WTC11 (cell line): ENCODE results near the gene ERC2. TPM values are rescaled to one million over a fixed set of nuclear protein-coding genes. Genes with fewer than 3 reads are reported as not detected.

Source experiments
- ATAC-seq: fragments of 200-7000 bp; cut with Tn5 transposase; 2 replicates; pipeline ENCODE4 v1.10.0; 2021; ENCODE audit warnings: mild to moderate bottlenecking, moderate library complexity
- CTCF ChIA-PET: fragments of 300-600 bp; sonication (Branson Sonifier 250); formaldehyde crosslinking; loops from one replicate; lab custom pipeline; 2021; ENCODE audit warnings: antibody characterized with exemption; lab: Charles Lee
- POLR2A ChIA-PET: fragments of 350-600 bp; sonication (Branson Sonifier 250); formaldehyde crosslinking; loops from one replicate; lab custom pipeline; 2021; ENCODE audit warnings: antibody characterized with exemption; lab: Charles Lee
- DNase-seq: peaks from one replicate; pipeline ENCODE4 v3.0.0; 2021; ENCODE audit warnings: low spot score
- H3K27ac Mint-ChIP-seq: 2 replicates; pipeline ENCODE4 v1.8.0; 2021; ENCODE audit warnings: mixed read lengths
- H3K27me3 Mint-ChIP-seq: 2 replicates; pipeline ENCODE4 v1.8.0; 2021; ENCODE audit warnings: low read depth, mild to moderate bottlenecking, moderate library complexity, mixed read lengths
- H3K36me3 Mint-ChIP-seq: 2 replicates; pipeline ENCODE4 v1.8.0; 2021; ENCODE audit warnings: mixed read lengths
- H3K4me1 Mint-ChIP-seq: 2 replicates; pipeline ENCODE4 v1.8.0; 2022; ENCODE audit warnings: mixed read lengths
- H3K4me3 Mint-ChIP-seq: 2 replicates; pipeline ENCODE4 v1.8.0; 2021; ENCODE audit warnings: mild to moderate bottlenecking, moderate library complexity, mixed read lengths
- H3K9me3 Mint-ChIP-seq: 2 replicates; pipeline ENCODE4 v1.8.0; 2021; ENCODE audit warnings: mixed read lengths
- ARID4B ChIP-seq: sonication (generic); formaldehyde crosslinking; IDR thresholded peaks from 2 replicates; pipeline ENCODE4 v1.8.0; 2023; ENCODE audit warnings: missing genetic modification reagents, mild to moderate bottlenecking, borderline replicate concordance
- ETV6 ChIP-seq: sonication (generic); formaldehyde crosslinking; IDR thresholded peaks from 2 replicates; pipeline ENCODE4 v1.8.1; 2022; ENCODE audit warnings: mild to moderate bottlenecking, missing genetic modification reagents
- FOXK1 ChIP-seq: sonication (generic); formaldehyde crosslinking; IDR thresholded peaks from 2 replicates; pipeline ENCODE4 v1.8.0; 2022; ENCODE audit warnings: mild to moderate bottlenecking, moderate library complexity, missing genetic modification reagents
- NFATC4 ChIP-seq: fragments of 250-450 bp; sonication (Bioruptor Pico); IDR thresholded peaks from 2 replicates; pipeline ENCODE4 v1.9.0; 2021; ENCODE audit warnings: mild to moderate bottlenecking
- NFYB ChIP-seq: sonication (generic); formaldehyde crosslinking; conservative IDR thresholded peaks from 2 replicates; pipeline ENCODE4 v1.8.0; 2022; ENCODE audit warnings: low read depth, missing genetic modification reagents
- NR2C2 ChIP-seq: sonication (generic); formaldehyde crosslinking; IDR thresholded peaks from 2 replicates; pipeline ENCODE4 v1.8.0; 2022; ENCODE audit warnings: mild to moderate bottlenecking, missing genetic modification reagents
- PRDM15 ChIP-seq: sonication (generic); formaldehyde crosslinking; IDR thresholded peaks from 2 replicates; pipeline ENCODE4 v1.8.0; 2022; ENCODE audit warnings: missing genetic modification reagents
- RORB ChIP-seq: fragments of 250-450 bp; sonication (Bioruptor Pico); IDR thresholded peaks from 2 replicates; pipeline ENCODE4 v1.9.0; 2021; ENCODE audit warnings: mild to moderate bottlenecking
- SMAD4 ChIP-seq: sonication (generic); formaldehyde crosslinking; IDR thresholded peaks from 2 replicates; pipeline ENCODE4 v1.8.0; 2022; ENCODE audit warnings: mild to moderate bottlenecking, missing genetic modification reagents
- STAT6 ChIP-seq: sonication (generic); formaldehyde crosslinking; conservative IDR thresholded peaks from 2 replicates; pipeline ENCODE4 v1.8.1; 2023; ENCODE audit warnings: mild to moderate bottlenecking, low read depth, missing genetic modification reagents, moderate library complexity
- total RNA-seq: library from RNA; stranded (reverse); gene quantifications from 3 replicates; pipeline ENCODE4 v1.2.3, GENCODE V29; 2021
- TF ChIP-seq, protein P1 (sequence below): sonication (generic); formaldehyde crosslinking; IDR thresholded peaks from 2 replicates; pipeline ENCODE4 v1.8.0; 2022; ENCODE audit warnings: mild to moderate bottlenecking, missing genetic modification reagents
- TF ChIP-seq, protein P2 (sequence below): sonication (generic); formaldehyde crosslinking; IDR thresholded peaks from 2 replicates; pipeline ENCODE4 v1.8.1; 2023; ENCODE audit warnings: mild to moderate bottlenecking, moderate library complexity, missing genetic modification reagents
- TF ChIP-seq, protein P3 (sequence below): fragments of 250-450 bp; sonication (Bioruptor Pico); IDR thresholded peaks from 2 replicates; pipeline ENCODE4 v1.9.0; 2021; ENCODE audit warnings: mild to moderate bottlenecking
- TF ChIP-seq, protein P4 (sequence below): sonication (generic); formaldehyde crosslinking; IDR thresholded peaks from 2 replicates; pipeline ENCODE4 v1.8.1; 2022; ENCODE audit warnings: mild to moderate bottlenecking, moderate library complexity, missing genetic modification reagents
- TF ChIP-seq, protein P5 (sequence below): sonication (generic); formaldehyde crosslinking; IDR thresholded peaks from 2 replicates; pipeline ENCODE4 v1.8.1; 2022; ENCODE audit warnings: low read depth, missing genetic modification reagents, borderline replicate concordance

The ERC2 gene
- total RNA-seq, 1 experiment from 2014 or later: 23.5 TPM

DNA sequence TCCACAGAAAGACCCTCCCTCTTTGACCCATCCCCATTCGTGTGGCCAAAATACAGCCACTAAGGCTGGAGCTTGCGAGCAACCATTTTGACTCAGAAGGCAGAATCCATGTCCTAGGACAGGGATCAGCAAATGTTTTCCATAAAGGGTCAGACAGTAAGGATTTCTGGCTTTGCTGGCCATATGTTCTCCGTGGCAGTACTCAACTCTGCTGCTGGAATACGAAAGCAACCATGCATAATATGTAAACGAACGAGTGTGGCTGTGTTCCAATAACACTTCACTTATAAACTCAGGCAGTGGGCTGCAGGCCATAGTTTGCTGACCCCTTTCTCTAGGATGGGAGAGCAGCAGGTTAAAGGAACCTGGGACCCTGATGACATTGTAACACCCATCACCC lies 903.5 kb downstream of the ERC2 start (continued):
- TF ChIP-seq, protein P1, sequence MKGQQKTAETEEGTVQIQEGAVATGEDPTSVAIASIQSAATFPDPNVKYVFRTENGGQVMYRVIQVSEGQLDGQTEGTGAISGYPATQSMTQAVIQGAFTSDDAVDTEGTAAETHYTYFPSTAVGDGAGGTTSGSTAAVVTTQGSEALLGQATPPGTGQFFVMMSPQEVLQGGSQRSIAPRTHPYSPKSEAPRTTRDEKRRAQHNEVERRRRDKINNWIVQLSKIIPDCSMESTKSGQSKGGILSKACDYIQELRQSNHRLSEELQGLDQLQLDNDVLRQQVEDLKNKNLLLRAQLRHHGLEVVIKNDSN: no peak

DNA sequence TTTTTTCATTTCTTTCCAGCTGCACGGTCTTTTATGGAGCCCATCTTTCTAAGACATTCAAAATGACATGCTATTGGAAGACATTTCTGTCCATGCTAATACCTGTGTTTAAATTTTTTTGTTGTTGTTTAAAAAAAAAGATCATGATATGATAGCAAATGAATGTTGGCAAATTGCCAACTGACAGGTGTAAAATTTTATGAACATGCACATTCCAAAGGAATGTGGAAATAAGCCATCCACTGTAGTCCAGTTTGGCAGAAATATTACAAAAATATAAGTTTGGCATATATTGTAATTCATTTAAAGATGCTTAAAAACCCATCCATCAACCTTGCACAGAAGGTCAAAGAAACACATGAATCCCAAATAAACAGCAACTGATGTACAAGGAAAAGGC lies 905.6 kb downstream of the ERC2 start:
- TF ChIP-seq NFATC4 (CRISPR knock-in tag): no peak
- no peak for TF ChIP-seq SMAD4 (CRISPR knock-in tag)
- no peak for TF ChIP-seq FOXK1 (CRISPR knock-in tag)
- TF ChIP-seq NFYB (CRISPR knock-in tag): no peak
- TF ChIP-seq ARID4B: no peak
- TF ChIP-seq, protein P2, sequence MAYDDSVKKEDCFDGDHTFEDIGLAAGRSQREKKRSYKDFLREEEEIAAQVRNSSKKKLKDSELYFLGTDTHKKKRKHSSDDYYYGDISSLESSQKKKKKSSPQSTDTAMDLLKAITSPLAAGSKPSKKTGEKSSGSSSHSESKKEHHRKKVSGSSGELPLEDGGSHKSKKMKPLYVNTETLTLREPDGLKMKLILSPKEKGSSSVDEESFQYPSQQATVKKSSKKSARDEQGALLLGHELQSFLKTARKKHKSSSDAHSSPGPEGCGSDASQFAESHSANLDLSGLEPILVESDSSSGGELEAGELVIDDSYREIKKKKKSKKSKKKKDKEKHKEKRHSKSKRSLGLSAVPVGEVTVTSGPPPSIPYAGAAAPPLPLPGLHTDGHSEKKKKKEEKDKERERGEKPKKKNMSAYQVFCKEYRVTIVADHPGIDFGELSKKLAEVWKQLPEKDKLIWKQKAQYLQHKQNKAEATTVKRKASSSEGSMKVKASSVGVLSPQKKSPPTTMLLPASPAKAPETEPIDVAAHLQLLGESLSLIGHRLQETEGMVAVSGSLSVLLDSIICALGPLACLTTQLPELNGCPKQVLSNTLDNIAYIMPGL (CRISPR knock-in tag): no peak
- no peak for TF ChIP-seq PRDM15 (CRISPR knock-in tag)
- TF ChIP-seq, all 79 proteins: peak for 0
- ATAC-seq (no peak), DNase-seq (no peak)
- peaks cover 5% of the 10 kb centered on the region for H3K4me1 Mint-ChIP-seq
- H3K27me3 Mint-ChIP-seq: no peaks in the 10 kb centered on the region
- POLR2A ChIA-PET: no interaction called here
- H3K9me3 Mint-ChIP-seq: no peaks in the 10 kb centered on the region
- CTCF ChIA-PET: interaction anchor here (0.9 kb wide), 1 partner anchor 8 kb away, joined by 3 read pairs; no protein-coding TSS in a partner anchor
- no peak overlapping the region for H3K4me3 Mint-ChIP-seq
- H3K36me3 Mint-ChIP-seq: no peaks in the 10 kb centered on the region
- no peak overlapping the region for H3K27ac Mint-ChIP-seq

DNA sequence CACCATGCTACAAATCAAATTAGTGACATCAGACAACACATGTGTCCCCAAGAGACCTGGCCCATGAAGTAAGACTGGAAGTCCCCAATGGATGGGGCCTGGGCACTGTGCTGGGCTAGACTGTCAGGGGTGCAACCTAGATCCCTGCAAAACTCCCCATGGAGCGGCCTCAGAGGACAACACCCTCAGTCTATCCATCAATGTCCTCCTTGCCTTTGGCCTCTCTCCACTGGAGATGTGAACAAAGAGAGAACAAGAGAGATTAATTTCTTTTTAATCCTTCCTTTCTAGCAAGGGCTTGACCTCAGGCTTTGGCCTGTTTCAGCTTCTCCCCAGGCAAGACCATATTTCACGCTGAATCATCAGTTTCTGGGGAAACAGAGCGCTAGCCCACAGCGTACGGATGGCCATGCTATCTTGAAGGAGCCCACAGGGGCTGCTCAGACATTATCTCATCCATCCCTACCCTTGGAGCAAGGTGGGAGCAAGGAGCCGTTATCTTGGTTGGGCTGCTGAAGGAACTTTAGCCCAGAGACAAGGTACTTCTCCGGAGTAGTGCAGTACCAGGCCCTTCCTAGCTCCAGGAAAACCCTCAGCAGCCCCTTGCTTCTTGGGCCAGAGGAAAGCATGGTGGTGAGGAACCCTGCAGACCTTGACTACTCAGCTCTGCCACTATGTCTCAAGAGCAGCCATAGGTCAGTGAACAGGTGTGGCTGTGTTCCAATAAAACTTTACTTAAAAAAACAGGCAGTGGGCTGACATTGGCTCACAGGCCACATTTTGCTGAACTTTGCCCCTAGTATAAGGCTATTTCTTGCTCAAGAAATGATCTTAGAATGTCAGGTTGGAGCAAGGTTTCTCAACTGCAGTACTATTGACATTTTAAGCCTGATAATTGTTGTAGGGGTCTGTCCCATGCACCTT lies 908.5 kb downstream of the ERC2 start:
- DNase-seq (no peak), ATAC-seq (no peak)
- Mint-ChIP-seq H3K27ac (no peak overlapping the region), H3K9me3 (no peaks in the 10 kb centered on the region), H3K36me3 (no peaks in the 10 kb centered on the region), H3K27me3 (no peaks in the 10 kb centered on the region), H3K4me1 (peaks cover 27% of the 10 kb centered on the region), H3K4me3 (no peak overlapping the region)
- ChIA-PET POLR2A (no interaction called here), CTCF (interaction anchor here (1.3 kb wide), 1 partner anchor 12 kb away, joined by 3 read pairs; no protein-coding TSS in a partner anchor)
- TF ChIP-seq, protein P3, sequence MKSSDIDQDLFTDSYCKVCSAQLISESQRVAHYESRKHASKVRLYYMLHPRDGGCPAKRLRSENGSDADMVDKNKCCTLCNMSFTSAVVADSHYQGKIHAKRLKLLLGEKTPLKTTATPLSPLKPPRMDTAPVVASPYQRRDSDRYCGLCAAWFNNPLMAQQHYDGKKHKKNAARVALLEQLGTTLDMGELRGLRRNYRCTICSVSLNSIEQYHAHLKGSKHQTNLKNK: no peak
- no peak for TF ChIP-seq NR2C2 (CRISPR knock-in tag)
- TF ChIP-seq, protein P4, sequence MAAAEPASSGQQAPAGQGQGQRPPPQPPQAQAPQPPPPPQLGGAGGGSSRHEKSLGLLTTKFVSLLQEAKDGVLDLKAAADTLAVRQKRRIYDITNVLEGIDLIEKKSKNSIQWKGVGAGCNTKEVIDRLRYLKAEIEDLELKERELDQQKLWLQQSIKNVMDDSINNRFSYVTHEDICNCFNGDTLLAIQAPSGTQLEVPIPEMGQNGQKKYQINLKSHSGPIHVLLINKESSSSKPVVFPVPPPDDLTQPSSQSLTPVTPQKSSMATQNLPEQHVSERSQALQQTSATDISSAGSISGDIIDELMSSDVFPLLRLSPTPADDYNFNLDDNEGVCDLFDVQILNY (CRISPR knock-in tag): no peak
- TF ChIP-seq, protein P5, sequence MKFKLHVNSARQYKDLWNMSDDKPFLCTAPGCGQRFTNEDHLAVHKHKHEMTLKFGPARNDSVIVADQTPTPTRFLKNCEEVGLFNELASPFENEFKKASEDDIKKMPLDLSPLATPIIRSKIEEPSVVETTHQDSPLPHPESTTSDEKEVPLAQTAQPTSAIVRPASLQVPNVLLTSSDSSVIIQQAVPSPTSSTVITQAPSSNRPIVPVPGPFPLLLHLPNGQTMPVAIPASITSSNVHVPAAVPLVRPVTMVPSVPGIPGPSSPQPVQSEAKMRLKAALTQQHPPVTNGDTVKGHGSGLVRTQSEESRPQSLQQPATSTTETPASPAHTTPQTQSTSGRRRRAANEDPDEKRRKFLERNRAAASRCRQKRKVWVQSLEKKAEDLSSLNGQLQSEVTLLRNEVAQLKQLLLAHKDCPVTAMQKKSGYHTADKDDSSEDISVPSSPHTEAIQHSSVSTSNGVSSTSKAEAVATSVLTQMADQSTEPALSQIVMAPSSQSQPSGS (CRISPR knock-in tag): no peak
- TF ChIP-seq ETV6 (CRISPR knock-in tag): no peak
- TF ChIP-seq STAT6 (CRISPR knock-in tag): no peak
- TF ChIP-seq RORB (CRISPR knock-in tag): no peak
- no peak for TF ChIP-seq SMAD4 (CRISPR knock-in tag)
